WTC11 (cell line): ENCODE data around the gene TAPBP. TPM values are rescaled to one million over a fixed set of nuclear protein-coding genes. Genes with fewer than 3 reads are reported as not detected.

Experiments
- ATAC-seq: fragments of 200-7000 bp; cut with Tn5 transposase; 2 replicates; pipeline ENCODE4 v1.10.0; 2021; ENCODE audit warnings: mild to moderate bottlenecking, moderate library complexity
- CTCF ChIA-PET: fragments of 300-600 bp; sonication (Branson Sonifier 250); formaldehyde crosslinking; loops from one replicate; lab custom pipeline; 2021; ENCODE audit warnings: antibody characterized with exemption; lab: Charles Lee
- POLR2A ChIA-PET: fragments of 350-600 bp; sonication (Branson Sonifier 250); formaldehyde crosslinking; loops from one replicate; lab custom pipeline; 2021; ENCODE audit warnings: antibody characterized with exemption; lab: Charles Lee
- DNase-seq: peaks from one replicate; pipeline ENCODE4 v3.0.0; 2021; ENCODE audit warnings: low spot score
- H3K27ac Mint-ChIP-seq: 2 replicates; pipeline ENCODE4 v1.8.0; 2021; ENCODE audit warnings: mixed read lengths
- H3K27me3 Mint-ChIP-seq: 2 replicates; pipeline ENCODE4 v1.8.0; 2021; ENCODE audit warnings: low read depth, mild to moderate bottlenecking, moderate library complexity, mixed read lengths
- H3K36me3 Mint-ChIP-seq: 2 replicates; pipeline ENCODE4 v1.8.0; 2021; ENCODE audit warnings: mixed read lengths
- H3K4me1 Mint-ChIP-seq: 2 replicates; pipeline ENCODE4 v1.8.0; 2022; ENCODE audit warnings: mixed read lengths
- H3K4me3 Mint-ChIP-seq: 2 replicates; pipeline ENCODE4 v1.8.0; 2021; ENCODE audit warnings: mild to moderate bottlenecking, moderate library complexity, mixed read lengths
- H3K9me3 Mint-ChIP-seq: 2 replicates; pipeline ENCODE4 v1.8.0; 2021; ENCODE audit warnings: mixed read lengths
- AFF4 ChIP-seq: sonication (generic); formaldehyde crosslinking; IDR thresholded peaks from 2 replicates; pipeline ENCODE4 v1.8.1; 2023; ENCODE audit warnings: mild to moderate bottlenecking, missing genetic modification reagents, borderline replicate concordance
- ARID4B ChIP-seq: sonication (generic); formaldehyde crosslinking; IDR thresholded peaks from 2 replicates; pipeline ENCODE4 v1.8.0; 2023; ENCODE audit warnings: missing genetic modification reagents, mild to moderate bottlenecking, borderline replicate concordance
- ATF3 ChIP-seq: sonication (generic); formaldehyde crosslinking; conservative IDR thresholded peaks from 2 replicates; pipeline ENCODE4 v1.8.1; 2022; ENCODE audit warnings: mild to moderate bottlenecking, missing genetic modification reagents
- E2F4 ChIP-seq: sonication (generic); formaldehyde crosslinking; IDR thresholded peaks from 2 replicates; pipeline ENCODE4 v1.8.1; 2022; ENCODE audit warnings: low read depth, mild to moderate bottlenecking, moderate library complexity, missing genetic modification reagents, borderline replicate concordance
- ESRRA ChIP-seq: sonication (generic); formaldehyde crosslinking; IDR thresholded peaks from 2 replicates; pipeline ENCODE4 v1.8.1; 2022; ENCODE audit warnings: mild to moderate bottlenecking, missing genetic modification reagents, borderline replicate concordance
- FOXP1 ChIP-seq: sonication (generic); formaldehyde crosslinking; IDR thresholded peaks from 2 replicates; pipeline ENCODE4 v1.8.0; 2022; ENCODE audit warnings: missing genetic modification reagents, mild to moderate bottlenecking, moderate library complexity, borderline replicate concordance
- FOXP4 ChIP-seq: sonication (generic); formaldehyde crosslinking; IDR thresholded peaks from 2 replicates; pipeline ENCODE4 v1.8.0; 2022; ENCODE audit warnings: mild to moderate bottlenecking, missing genetic modification reagents
- MYBL2 ChIP-seq: sonication (generic); formaldehyde crosslinking; IDR thresholded peaks from 2 replicates; pipeline ENCODE4 v1.8.1; 2023; ENCODE audit warnings: mild to moderate bottlenecking, moderate library complexity, missing genetic modification reagents
- NR1H2 ChIP-seq: sonication (generic); formaldehyde crosslinking; IDR thresholded peaks from 2 replicates; pipeline ENCODE4 v1.9.0; 2021; ENCODE audit warnings: mild to moderate bottlenecking, moderate library complexity, missing genetic modification reagents
- PRDM15 ChIP-seq: sonication (generic); formaldehyde crosslinking; IDR thresholded peaks from 2 replicates; pipeline ENCODE4 v1.8.0; 2022; ENCODE audit warnings: missing genetic modification reagents
- ZNF281 ChIP-seq: sonication (generic); formaldehyde crosslinking; IDR thresholded peaks from 2 replicates; pipeline ENCODE4 v1.8.0; 2023; ENCODE audit warnings: mild to moderate bottlenecking, missing genetic modification reagents
- total RNA-seq: library from RNA; stranded (reverse); gene quantifications from 3 replicates; pipeline ENCODE4 v1.2.3, GENCODE V29; 2021

The TAPBP gene
- total RNA-seq, 1 experiment from 2014 or later, result 43.5 TPM

- 0 out of 2 replicates have a peak, but pooled peaks have one; percentile 57 for TF ChIP-seq ARID4B
- TF ChIP-seq E2F4 (CRISPR knock-in tag), result no peak
- 0 out of 2 replicates have a peak, but pooled peaks have one; percentile 52 for TF ChIP-seq MYBL2 (CRISPR knock-in tag)
- peak; percentile 97 for TF ChIP-seq PRDM15 (CRISPR knock-in tag)
- TF ChIP-seq FOXP4 (CRISPR knock-in tag), result 0 out of 2 replicates have a peak, but pooled peaks have one; percentile 69
- no peak for TF ChIP-seq ATF3
- peak; percentile 31; the same call in 1 of the 2 replicates for TF ChIP-seq ESRRA (CRISPR knock-in tag)
- peak; percentile 64; the same call in 1 of the 2 replicates for TF ChIP-seq FOXP1
- TF ChIP-seq NR1H2 (CRISPR knock-in tag), result no peak
- TF ChIP-seq, all 79 proteins: peak for 18
Observed at GRCh38 chr6:33299237-33299944, 14.5 kb downstream of the TAPBP start (continued).

- Mint-ChIP-seq H3K9me3 (no peaks in the 10 kb centered on the region), H3K27ac (peak within 1 kb of the TSS; percentile 100), H3K4me1 (peaks cover 17% of the 10 kb centered on the region), H3K36me3 (peaks cover 12% of the 10 kb centered on the region; the same call in 1 of the 2 replicates), H3K27me3 (no peaks in the 10 kb centered on the region), H3K4me3 (peak within 1 kb of the TSS; percentile 99)
- POLR2A ChIA-PET, result interaction anchor here (0.8 to 1.6 kb wide), 6 partner anchors 9 to 327 kb away, joined by 4 to 19 read pairs (median 6); partner anchors contain the start of genes B3GALT4, PFDN6, RPS18 and VPS52
- CTCF ChIA-PET, result interaction anchor here (0.5 to 4.0 kb wide), 11 partner anchors 9 to 120 kb away, joined by 3 to 40 read pairs (median 5); partner anchors contain the start of genes B3GALT4, CUTA, PFDN6 and WDR46
- TF ChIP-seq ZNF281 (CRISPR knock-in tag), result 0 out of 2 replicates have a peak, but pooled peaks have one; percentile 4
- no peak for TF ChIP-seq AFF4
- no peak for ATAC-seq
- peak; percentile 43 for DNase-seq
Observed at GRCh38 chr6:33298773-33299236, 15.1 kb downstream of the TAPBP start, which contains the start of gene RGL2. TSS of gene RGL2 (minus strand) at chr6:33298942. CDS start at chr6:33298610, 332 bp downstream.
